H1 (cell line): ENCODE data around the gene PRTG. TPM values are rescaled to one million over a fixed set of nuclear protein-coding genes. Genes with fewer than 3 reads are reported as not detected.

Experiments used
- CTCF ChIA-PET: fragments of 300-600 bp; sonication (Branson Sonifier 250); formaldehyde crosslinking; loops from one replicate; lab custom pipeline; 2021; ENCODE audit not compliant: partially characterized antibody; lab: Charles Lee
- POLR2A ChIA-PET: fragments of 300-600 bp; sonication (Branson Sonifier 250); formaldehyde crosslinking; loops from one replicate; lab custom pipeline; 2021; ENCODE audit warnings: inconsistent platforms; ENCODE audit not compliant: partially characterized antibody; lab: Charles Lee
- DNase-seq, 2 experiments: peaks; one replicate each; pipeline versions ENCODE4 v3.0.0 to v3.0.0-alpha.2; 2010 to 2022; ENCODE audit warnings: low spot score in 2 of 2, low read depth in 1 of 2, mixed read lengths in 1 of 2
- FAIRE-seq: peaks from 2 replicates; lab custom pipeline; 2011; peaks lifted over from hg19 to GRCh38; lab: Jason Lieb, UNC
- H2AFZ ChIP-seq: 2 replicates; pipeline ENCODE4 v1.8.1; 2012; ENCODE audit warnings: low read length, inconsistent platforms
- H2AK5ac ChIP-seq: 2 replicates; pipeline ENCODE4 v1.6.1; 2013; ENCODE audit warnings: low read depth, low read length
- H2BK120ac ChIP-seq: replicated peaks from 2 replicates; pipeline ENCODE3; 2013; ENCODE audit warnings: low read depth, low read length, inconsistent platforms
- H2BK12ac ChIP-seq: 2 replicates; pipeline ENCODE4 v1.6.1; 2013; ENCODE audit warnings: low read depth, low read length
- H2BK15ac ChIP-seq: 2 replicates; pipeline ENCODE4 v1.6.1; 2013; ENCODE audit warnings: low read length
- H2BK20ac ChIP-seq: 2 replicates; pipeline ENCODE4 v1.6.1; 2013; ENCODE audit warnings: low read length
- H2BK5ac ChIP-seq: 2 replicates; pipeline ENCODE4 v1.6.1; 2013; ENCODE audit warnings: low read depth, low read length
- H3K14ac ChIP-seq: 2 replicates; pipeline ENCODE4 v1.6.1; 2013; ENCODE audit warnings: inconsistent platforms; ENCODE audit not compliant: insufficient read length
- H3K18ac ChIP-seq: 2 replicates; pipeline ENCODE4 v1.6.1; 2013; ENCODE audit warnings: low read length; ENCODE audit errors: extremely low read depth
- H3K23ac ChIP-seq: 2 replicates; pipeline ENCODE4 v1.6.1; 2013; ENCODE audit warnings: inconsistent platforms; ENCODE audit not compliant: insufficient read length
- H3K23me2 ChIP-seq: 2 replicates; pipeline ENCODE4 v1.6.1; 2013; ENCODE audit warnings: low read depth, low read length
- H3K27ac ChIP-seq: 2 replicates; pipeline ENCODE4 v1.6.1; 2011; ENCODE audit warnings: low read depth, low read length, inconsistent platforms
- H3K27me3 ChIP-seq, 4 experiments: replicated peaks in 1 of 4; 1 replicate in 1 of 4; 2 replicates in 3 of 4; pipeline versions ENCODE4 v1.6.1 to v1.8.1; 2011 to 2013; ENCODE audit warnings: low read length in 3 of 4, mild to moderate bottlenecking in 3 of 4, inconsistent platforms in 2 of 4, mixed read lengths in 2 of 4, moderate library complexity in 1 of 4; ENCODE audit not compliant: control insufficient read depth in 3 of 4, insufficient read depth in 3 of 4; ENCODE audit errors: extremely low read depth in 1 of 4
- H3K36me3 ChIP-seq, 4 experiments: 2 replicates each; pipeline versions ENCODE4 v1.6.1 to v1.8.1; 2011 to 2013; ENCODE audit warnings: mild to moderate bottlenecking in 4 of 4, low read length in 3 of 4, moderate library complexity in 2 of 4, control low read depth in 1 of 4, inconsistent platforms in 1 of 4; ENCODE audit not compliant: insufficient read depth in 4 of 4, control insufficient read depth in 2 of 4
- H3K4ac ChIP-seq: replicated peaks from 2 replicates; pipeline ENCODE3; 2013; ENCODE audit warnings: low read length, low read depth, mixed read lengths, inconsistent platforms; ENCODE audit not compliant: insufficient read length
- H3K4me1 ChIP-seq, 4 experiments: replicated peaks in 1 of 4; 1 replicate in 1 of 4; 2 replicates in 3 of 4; pipeline versions ENCODE4 v1.6.1 to v1.8.1; 2011 to 2013; ENCODE audit warnings: low read length in 3 of 4, inconsistent platforms in 2 of 4, mixed read lengths in 1 of 4; ENCODE audit not compliant: insufficient read depth in 4 of 4, control insufficient read depth in 3 of 4
- H3K4me2 ChIP-seq, 2 experiments: 2 replicates each; pipeline versions ENCODE4 v1.6.1 to v1.8.1; 2011 to 2013; ENCODE audit warnings: low read depth in 2 of 2, low read length in 2 of 2, control low read depth in 1 of 2, inconsistent platforms in 1 of 2, mild to moderate bottlenecking in 1 of 2; ENCODE audit not compliant: insufficient read depth in 1 of 2
- H3K4me3 ChIP-seq, 4 experiments: fragments of 200-600, 300-600 bp in 1 of 4; sonication (generic), shearing (Covaris generic), sonication (Bioruptor Twin) in 1 of 4; 2 replicates each; pipeline versions ENCODE4 v1.5.1 to v1.8.1; 2011 to 2016; ENCODE audit warnings: low read length in 4 of 4, low read depth in 3 of 4, control low read depth in 2 of 4, inconsistent platforms in 2 of 4, mild to moderate bottlenecking in 2 of 4, mixed read lengths in 1 of 4, moderate library complexity in 1 of 4; ENCODE audit not compliant: insufficient read depth in 2 of 4; ENCODE audit errors: extremely low read depth in 1 of 4
- H3K56ac ChIP-seq: replicated peaks from 2 replicates; pipeline ENCODE3; 2013; ENCODE audit warnings: low read depth, mild to moderate bottlenecking, mixed read lengths, low read length, inconsistent platforms; ENCODE audit not compliant: insufficient read length
- H3K79me1 ChIP-seq: 2 replicates; pipeline ENCODE4 v1.6.1; 2013; ENCODE audit warnings: low read depth, low read length, control low read depth
- H3K79me2 ChIP-seq, 2 experiments: 2 replicates each; pipeline versions ENCODE4 v1.6.1 to v1.8.1; 2012 to 2013; ENCODE audit warnings: low read length in 2 of 2, mild to moderate bottlenecking in 2 of 2, inconsistent platforms in 1 of 2; ENCODE audit not compliant: insufficient read depth in 2 of 2, control insufficient read depth in 1 of 2
- H3K9ac ChIP-seq, 4 experiments: replicated peaks in 1 of 4; 1 replicate in 1 of 4; 2 replicates in 3 of 4; pipeline versions ENCODE4 v1.6.1 to v1.8.1; 2011 to 2013; ENCODE audit warnings: low read depth in 3 of 4, low read length in 3 of 4, control low read depth in 2 of 4, mild to moderate bottlenecking in 2 of 4, moderate library complexity in 2 of 4, inconsistent platforms in 1 of 4; ENCODE audit errors: extremely low read depth in 1 of 4
- H3K9me3 ChIP-seq, 2 experiments: 2 replicates each; pipeline versions ENCODE4 v1.6.1 to v1.8.1; 2012 to 2013; ENCODE audit warnings: mild to moderate bottlenecking in 2 of 2, moderate library complexity in 2 of 2, control low read depth in 1 of 2, inconsistent platforms in 1 of 2, low read depth in 1 of 2, low read length in 1 of 2, mixed read lengths in 1 of 2; ENCODE audit not compliant: insufficient read depth in 2 of 2
- H4K20me1 ChIP-seq, 2 experiments: replicated peaks in 1 of 2; 2 replicates each; pipeline versions ENCODE3 to v1.8.1; 2011 to 2013; ENCODE audit warnings: inconsistent platforms in 2 of 2, low read length in 2 of 2, mild to moderate bottlenecking in 1 of 2; ENCODE audit not compliant: insufficient read depth in 2 of 2, control insufficient read depth in 1 of 2
- H4K5ac ChIP-seq: 2 replicates; pipeline ENCODE4 v1.6.1; 2013; ENCODE audit warnings: low read length, low read depth, mixed read lengths, inconsistent platforms; ENCODE audit not compliant: insufficient read length
- H4K8ac ChIP-seq: 2 replicates; pipeline ENCODE4 v1.8.0; 2013; ENCODE audit warnings: mild to moderate bottlenecking, moderate library complexity, low read length, inconsistent platforms; ENCODE audit not compliant: insufficient read depth; ENCODE audit errors: extremely low read depth
- H4K91ac ChIP-seq: replicated peaks from 2 replicates; pipeline ENCODE3; 2013; ENCODE audit warnings: low read length, mixed read lengths, inconsistent platforms; ENCODE audit not compliant: insufficient read length
- FOSL1 ChIP-seq: IDR thresholded peaks from 2 replicates; pipeline ENCODE4 v1.6.1; 2011; ENCODE audit warnings: mild to moderate bottlenecking, low read depth, low read length, moderate library complexity; ENCODE audit not compliant: insufficient read depth
- GTF2F1 ChIP-seq: IDR thresholded peaks from 2 replicates; pipeline ENCODE4 v1.6.1; 2012; ENCODE audit warnings: low read depth, low read length, improper control_type of control experiment, borderline replicate concordance
- JUND ChIP-seq: IDR thresholded peaks from 2 replicates; pipeline ENCODE4 v1.6.1; 2011; ENCODE audit warnings: mild to moderate bottlenecking, improper control_type of control experiment, low read length
- NANOG ChIP-seq: IDR thresholded peaks from 2 replicates; pipeline ENCODE4 v1.6.1; 2011; ENCODE audit warnings: low read length, low read depth, mild to moderate bottlenecking, inconsistent platforms; ENCODE audit not compliant: insufficient read depth, poor library complexity, severe bottlenecking
- NRF1 ChIP-seq: IDR thresholded peaks from 2 replicates; pipeline ENCODE4 v1.6.1; 2011; ENCODE audit warnings: mild to moderate bottlenecking, low read depth, low read length, improper control_type of control experiment
- RAD21 ChIP-seq, 2 experiments: IDR thresholded peaks in 1 of 2; conservative IDR thresholded peaks in 1 of 2; 2 replicates each; pipeline ENCODE4 v1.6.1; 2011; ENCODE audit warnings: low read depth in 2 of 2, low read length in 2 of 2, improper control_type of control experiment in 1 of 2, inconsistent platforms in 1 of 2, mild to moderate bottlenecking in 1 of 2, moderate library complexity in 1 of 2
- RBBP5 ChIP-seq: IDR thresholded peaks from 2 replicates; pipeline ENCODE4 v1.7.1; 2012; ENCODE audit warnings: low read depth, mild to moderate bottlenecking, inconsistent platforms, low read length, moderate library complexity, borderline replicate concordance
- SIN3A ChIP-seq, 2 experiments: IDR thresholded peaks in 1 of 2; conservative IDR thresholded peaks in 1 of 2; 2 replicates each; pipeline ENCODE4 v1.6.1; 2011 to 2012; ENCODE audit warnings: low read length in 2 of 2, improper control_type of control experiment in 1 of 2, low read depth in 1 of 2, mild to moderate bottlenecking in 1 of 2
- SP2 ChIP-seq: IDR thresholded peaks from 2 replicates; pipeline ENCODE4 v1.6.1; 2012; ENCODE audit warnings: mild to moderate bottlenecking, low read length, inconsistent platforms
- TBP ChIP-seq: IDR thresholded peaks from 2 replicates; pipeline ENCODE4 v1.6.1; 2011; ENCODE audit warnings: low read depth, low read length, improper control_type of control experiment
- WGBS, 2 experiments: shearing (Covaris generic) in 1 of 2; methylation state at CpG; one replicate each; pipeline versions ENCODE4 v1.1.6 to v1.1.7; 2013 to 2015; ENCODE audit warnings: low lambda C conversion rate in 2 of 2, mixed read lengths in 2 of 2, inconsistent platforms in 1 of 2, low coverage in 1 of 2, missing lambda C conversion rate in 1 of 2; ENCODE audit not compliant: insufficient replicate concordance in 2 of 2, insufficient coverage in 1 of 2, insufficient read length in 1 of 2; ENCODE audit errors: extremely low coverage in 1 of 2, missing lambda C conversion rate in 1 of 2; 5-methylcytosine and 5-hydroxymethylcytosine counted together
- polyA plus RNA-seq, 7 experiments: library from polyadenylated mRNA; depleted of rRNA in 3 of 7; stranded (reverse) in 5 of 7; unstranded in 2 of 7; fragments of >200 nt in 5 of 7; fragments of 200-250 nt in 2 of 7; gene quantifications; 1 replicate in 5 of 7; 2 replicates in 1 of 7; 4 replicates in 1 of 7; pipeline versions ENCODE4 v1.2.1 to v1.2.3, GENCODE V29; 2011 to 2013; ENCODE audit warnings: missing spikeins in 2 of 7, mixed read lengths in 2 of 7
- total RNA-seq: library from RNA; stranded (reverse); fragmentation: NEBNext Ultra II Directional; extraction: Animal tissue kit (Norgen Biotek cat#: 25700); gene quantifications from 2 replicates; pipeline ENCODE4 v1.2.1, GENCODE V29; 2021
- TF ChIP-seq, protein P1 (sequence below), 3 experiments: IDR thresholded peaks; 1 replicate in 2 of 3; 2 replicates in 1 of 3; pipeline versions ENCODE4 v1.5.1 to v1.6.1; 2011; ENCODE audit warnings: low read length in 3 of 3, mild to moderate bottlenecking in 3 of 3, inconsistent platforms in 2 of 3, low read depth in 1 of 3, moderate library complexity in 1 of 3; ENCODE audit not compliant: insufficient read depth in 1 of 3; ENCODE audit errors: control extremely low read depth in 1 of 3

The PRTG gene
- total and polyA plus RNA-seq, 2 of the 8 experiments (the other 6 are each of a cell fraction or from before 2014, with no cell fraction given): 3.1 to 3.2 TPM

- Histone ChIP-seq H3K79me2 (no peaks in the 10 kb centered on the region), H4K20me1 (no peaks in the 10 kb centered on the region), H2BK5ac (no peak overlapping the region), H2BK15ac (no peak overlapping the region), H3K27me3 (no peaks in the 10 kb centered on the region), H2BK20ac (no peak overlapping the region), H2BK120ac (no peak overlapping the region), H3K18ac (no peak overlapping the region; the same call in 1 of the 2 replicates), H3K4ac (no peak overlapping the region), H3K36me3 (no peaks in the 10 kb centered on the region), H3K56ac (no peak overlapping the region), H4K8ac (no peak overlapping the region), H3K23me2 (no peaks in the 10 kb centered on the region), H3K27ac (no peak overlapping the region), H3K14ac (no peak overlapping the region), H3K9ac (no peak overlapping the region), H3K4me2 (no peak overlapping the region), H2AFZ (no peak overlapping the region), H3K79me1 (no peaks in the 10 kb centered on the region), H3K23ac (no peak overlapping the region), H4K91ac (no peak overlapping the region), H4K5ac (no peak overlapping the region), H3K9me3 (no peaks in the 10 kb centered on the region), H3K4me3 (no peak overlapping the region), H2AK5ac (no peak overlapping the region), H3K4me1 (peaks cover 0 to 6% (median 3%) of the 10 kb centered on the region in 4 experiments; a peak in 4 of 7 replicates), H2BK12ac (no peak overlapping the region)
- WGBS, 2 experiments: 76% methylated on average over 2 of the region's 2 CpGs; no CpG with 5 or more reads in 1 of the 2 experiments
- FAIRE-seq (no peak), DNase-seq (no peak)
- ChIA-PET POLR2A (no interaction called here), CTCF (interaction anchor here (1.8 kb wide), 1 partner anchor 99 kb away, joined by 3 read pairs; no protein-coding TSS in a partner anchor)
- TF ChIP-seq RBBP5 (no peak), JUND (no peak), NANOG (no peak), SIN3A (conservative IDR thresholded peaks at IDR 0.05 in 1 of 2, IDR thresholded peaks at IDR 0.05 in 1 of 2; ENCODE audit: low read depth in 1 of 2, low read length in 2 of 2) (no peak), NRF1 (no peak), TBP (no peak), RAD21 (IDR thresholded peaks at IDR 0.05 in 1 of 2, conservative IDR thresholded peaks at IDR 0.05 in 1 of 2; ENCODE audit: low read depth in 2 of 2, low read length in 2 of 2) (no peak), GTF2F1 (no peak), FOSL1 (no peak), SP2 (no peak)
- TF ChIP-seq, protein P1, sequence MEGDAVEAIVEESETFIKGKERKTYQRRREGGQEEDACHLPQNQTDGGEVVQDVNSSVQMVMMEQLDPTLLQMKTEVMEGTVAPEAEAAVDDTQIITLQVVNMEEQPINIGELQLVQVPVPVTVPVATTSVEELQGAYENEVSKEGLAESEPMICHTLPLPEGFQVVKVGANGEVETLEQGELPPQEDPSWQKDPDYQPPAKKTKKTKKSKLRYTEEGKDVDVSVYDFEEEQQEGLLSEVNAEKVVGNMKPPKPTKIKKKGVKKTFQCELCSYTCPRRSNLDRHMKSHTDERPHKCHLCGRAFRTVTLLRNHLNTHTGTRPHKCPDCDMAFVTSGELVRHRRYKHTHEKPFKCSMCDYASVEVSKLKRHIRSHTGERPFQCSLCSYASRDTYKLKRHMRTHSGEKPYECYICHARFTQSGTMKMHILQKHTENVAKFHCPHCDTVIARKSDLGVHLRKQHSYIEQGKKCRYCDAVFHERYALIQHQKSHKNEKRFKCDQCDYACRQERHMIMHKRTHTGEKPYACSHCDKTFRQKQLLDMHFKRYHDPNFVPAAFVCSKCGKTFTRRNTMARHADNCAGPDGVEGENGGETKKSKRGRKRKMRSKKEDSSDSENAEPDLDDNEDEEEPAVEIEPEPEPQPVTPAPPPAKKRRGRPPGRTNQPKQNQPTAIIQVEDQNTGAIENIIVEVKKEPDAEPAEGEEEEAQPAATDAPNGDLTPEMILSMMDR (IDR thresholded peaks at IDR 0.05; ENCODE audit: control extremely low read depth in 1 of 3, insufficient read depth in 1 of 3, low read depth in 1 of 3, low read length in 3 of 3): no peak
These were observed 66.4 kb downstream of the PRTG start for GRCh38 chr15:55676507-55676906.
